Breast epithelium (tissue), 3 donors: ENCODE results near the gene FBXO46.

Source experiments
- POLR2A ChIP-seq: fragments of 450-650 bp; IDR thresholded peaks from one replicate; pipeline ENCODE4 v1.6.1; 2016; ENCODE audit warnings: antibody characterized with exemption, mild to moderate bottlenecking, moderate library complexity
- TF ChIP-seq, protein P1 (sequence below), 3 donors: fragments of 450-650 bp; IDR thresholded peaks; one replicate each; pipeline ENCODE4 v1.5.1; 2016 to 2017; ENCODE audit warnings: antibody characterized with exemption in 3 of 3, mild to moderate bottlenecking in 3 of 3, moderate library complexity in 3 of 3

- TF ChIP-seq, protein P1, sequence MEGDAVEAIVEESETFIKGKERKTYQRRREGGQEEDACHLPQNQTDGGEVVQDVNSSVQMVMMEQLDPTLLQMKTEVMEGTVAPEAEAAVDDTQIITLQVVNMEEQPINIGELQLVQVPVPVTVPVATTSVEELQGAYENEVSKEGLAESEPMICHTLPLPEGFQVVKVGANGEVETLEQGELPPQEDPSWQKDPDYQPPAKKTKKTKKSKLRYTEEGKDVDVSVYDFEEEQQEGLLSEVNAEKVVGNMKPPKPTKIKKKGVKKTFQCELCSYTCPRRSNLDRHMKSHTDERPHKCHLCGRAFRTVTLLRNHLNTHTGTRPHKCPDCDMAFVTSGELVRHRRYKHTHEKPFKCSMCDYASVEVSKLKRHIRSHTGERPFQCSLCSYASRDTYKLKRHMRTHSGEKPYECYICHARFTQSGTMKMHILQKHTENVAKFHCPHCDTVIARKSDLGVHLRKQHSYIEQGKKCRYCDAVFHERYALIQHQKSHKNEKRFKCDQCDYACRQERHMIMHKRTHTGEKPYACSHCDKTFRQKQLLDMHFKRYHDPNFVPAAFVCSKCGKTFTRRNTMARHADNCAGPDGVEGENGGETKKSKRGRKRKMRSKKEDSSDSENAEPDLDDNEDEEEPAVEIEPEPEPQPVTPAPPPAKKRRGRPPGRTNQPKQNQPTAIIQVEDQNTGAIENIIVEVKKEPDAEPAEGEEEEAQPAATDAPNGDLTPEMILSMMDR (IDR thresholded peaks at IDR 0.05) = no peak
- no peak for TF ChIP-seq POLR2A
Observed at GRCh38 chr19:45733160-45733810, 2.6 kb upstream of the FBXO46 start, which contains the start of gene MEIOSIN.
